ENCODE data around the gene CAMK2A. TPM values are rescaled to one million over a fixed set of nuclear protein-coding genes. Genes with fewer than 3 reads are reported as not detected.

Gene CAMK2A
- total RNA-seq, 2 experiments from 2014 or later: not detected

DNA sequence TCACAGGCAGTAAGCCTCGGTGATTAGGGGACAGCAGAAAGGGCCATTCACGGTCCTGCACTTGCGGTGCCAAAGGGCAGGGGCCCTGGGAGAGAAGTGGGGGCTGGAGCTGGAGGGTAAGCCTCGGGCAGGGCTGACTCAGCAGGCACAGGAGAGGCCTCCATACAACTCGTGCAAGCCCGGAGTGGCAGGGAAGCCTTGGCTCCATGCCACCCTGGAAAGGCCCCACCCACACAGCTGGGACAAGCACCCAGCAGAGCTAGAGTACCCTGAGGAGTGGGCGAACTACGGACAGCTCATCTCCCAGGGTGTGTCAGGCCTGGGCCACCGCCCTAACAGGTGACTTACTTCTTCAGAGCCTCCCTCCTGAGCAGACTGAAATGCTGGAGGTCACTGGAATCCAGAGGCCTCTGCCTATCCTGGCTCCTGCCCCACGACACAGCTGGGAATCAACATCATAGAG, 5.6 kb upstream of the CAMK2A start:
- POLR2A ChIA-PET: interaction anchor here (0.7 kb wide), 1 partner anchor 434 kb away, joined by 3 read pairs; no protein-coding TSS in a partner anchor

DNA sequence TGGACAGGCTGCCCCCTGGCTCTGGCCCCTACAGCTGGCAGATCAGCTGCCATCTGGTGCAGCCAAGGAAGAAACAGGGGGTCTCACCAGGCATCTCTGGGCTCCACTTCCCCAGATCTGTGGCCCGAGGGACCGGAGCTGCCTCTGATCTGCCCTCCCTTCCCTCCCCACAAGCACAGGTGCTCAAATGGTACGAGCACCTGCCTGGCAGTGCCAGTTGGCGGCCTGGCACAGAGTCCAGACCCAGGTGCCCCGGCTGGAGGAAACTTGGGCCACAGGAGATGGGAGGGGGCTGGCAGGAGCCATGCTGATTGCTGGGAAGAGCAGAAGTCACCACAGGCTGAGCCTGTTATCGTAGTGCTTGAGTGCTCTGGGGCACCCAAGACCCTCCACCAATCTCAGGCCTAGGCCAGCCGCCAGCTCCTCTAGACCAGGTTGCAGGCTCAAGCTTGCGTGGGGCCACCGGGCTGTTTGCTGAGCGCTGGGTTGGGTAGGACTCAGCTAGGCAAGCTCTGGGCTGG, 5.0 kb upstream of the CAMK2A start:
- H3K27me3 Mint-ChIP-seq: no peaks in the 10 kb centered on the region
- H3K9me3 Mint-ChIP-seq: no peaks in the 10 kb centered on the region
- no peak overlapping the region for H3K4me3 Mint-ChIP-seq
- intact Hi-C loops (cut with micrococcal nuclease): no loop called here
- no peak overlapping the region for H3K27ac Mint-ChIP-seq
- H3K4me1 Mint-ChIP-seq (ENCODE audit: low read depth): no peaks in the 10 kb centered on the region
- CTCF ChIA-PET: no interaction called here
- DNase-seq: no peak
- H3K36me3 Mint-ChIP-seq: no peaks in the 10 kb centered on the region
- POLR2A ChIA-PET: interaction anchor here (0.7 kb wide), 1 partner anchor 433 kb away, joined by 3 read pairs; no protein-coding TSS in a partner anchor

More for the DNA sequence above, 5.6 kb upstream of the CAMK2A start:
- Mint-ChIP-seq H3K9me3 (no peaks in the 10 kb centered on the region), H3K27ac (no peak overlapping the region), H3K27me3 (peaks cover 4% of the 10 kb centered on the region), H3K4me3 (no peak overlapping the region), H3K36me3 (no peaks in the 10 kb centered on the region), H3K4me1 (ENCODE audit: low read depth) (no peaks in the 10 kb centered on the region)
- peak; percentile 26 for DNase-seq
- CTCF ChIA-PET: no interaction called here
- intact Hi-C loops (cut with micrococcal nuclease): no loop called here

DNA sequence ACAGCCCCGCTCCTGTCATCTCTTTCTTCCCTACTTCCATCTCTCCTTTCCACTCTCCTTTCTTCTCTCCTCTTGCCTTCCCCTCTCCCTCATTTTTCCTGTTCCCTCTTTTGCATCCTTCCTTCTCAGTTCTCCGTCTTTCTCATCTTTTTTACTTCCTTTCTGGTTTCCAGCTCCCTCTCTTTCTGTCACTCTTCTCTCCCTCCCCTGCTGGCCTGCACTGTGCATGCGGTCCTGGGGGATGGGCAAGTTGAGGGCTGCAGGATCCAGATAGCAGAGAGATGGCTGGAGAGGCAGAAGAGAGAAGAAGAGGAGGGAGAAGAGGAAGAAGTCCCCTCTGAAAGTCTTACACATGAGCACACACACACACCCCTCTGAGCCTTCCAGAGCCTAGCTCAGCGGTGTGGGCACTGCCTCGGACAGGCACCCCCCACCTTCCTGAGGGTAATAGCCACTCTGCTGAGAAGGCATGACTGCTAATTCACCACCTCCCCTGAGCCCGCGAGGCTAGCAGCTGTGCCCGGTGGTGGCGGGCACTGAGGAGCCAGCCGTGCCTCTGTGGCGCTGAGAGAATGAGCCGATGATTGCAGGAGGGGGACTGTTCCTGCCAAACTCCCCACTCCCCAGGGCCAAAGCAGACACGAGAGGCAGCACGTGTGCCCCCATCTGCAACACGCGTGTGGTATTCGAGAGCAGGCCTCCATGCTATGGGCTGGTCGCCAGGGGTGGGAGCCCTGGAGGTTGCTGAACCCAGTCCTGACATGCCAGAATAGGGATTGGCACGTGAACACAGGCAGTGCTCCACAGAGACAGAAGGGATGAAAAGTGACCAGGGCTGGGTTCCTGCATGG, 3.7 kb upstream of the CAMK2A start:
- Mint-ChIP-seq H3K9me3 (no peaks in the 10 kb centered on the region), H3K27me3 (no peaks in the 10 kb centered on the region), H3K27ac (no peak overlapping the region), H3K4me3 (no peak overlapping the region), H3K4me1 (ENCODE audit: low read depth) (no peaks in the 10 kb centered on the region), H3K36me3 (no peaks in the 10 kb centered on the region)
- no peak for DNase-seq
- POLR2A ChIA-PET: no interaction called here
- CTCF ChIA-PET: no interaction called here
- intact Hi-C loops (cut with micrococcal nuclease): no loop called here

DNA sequence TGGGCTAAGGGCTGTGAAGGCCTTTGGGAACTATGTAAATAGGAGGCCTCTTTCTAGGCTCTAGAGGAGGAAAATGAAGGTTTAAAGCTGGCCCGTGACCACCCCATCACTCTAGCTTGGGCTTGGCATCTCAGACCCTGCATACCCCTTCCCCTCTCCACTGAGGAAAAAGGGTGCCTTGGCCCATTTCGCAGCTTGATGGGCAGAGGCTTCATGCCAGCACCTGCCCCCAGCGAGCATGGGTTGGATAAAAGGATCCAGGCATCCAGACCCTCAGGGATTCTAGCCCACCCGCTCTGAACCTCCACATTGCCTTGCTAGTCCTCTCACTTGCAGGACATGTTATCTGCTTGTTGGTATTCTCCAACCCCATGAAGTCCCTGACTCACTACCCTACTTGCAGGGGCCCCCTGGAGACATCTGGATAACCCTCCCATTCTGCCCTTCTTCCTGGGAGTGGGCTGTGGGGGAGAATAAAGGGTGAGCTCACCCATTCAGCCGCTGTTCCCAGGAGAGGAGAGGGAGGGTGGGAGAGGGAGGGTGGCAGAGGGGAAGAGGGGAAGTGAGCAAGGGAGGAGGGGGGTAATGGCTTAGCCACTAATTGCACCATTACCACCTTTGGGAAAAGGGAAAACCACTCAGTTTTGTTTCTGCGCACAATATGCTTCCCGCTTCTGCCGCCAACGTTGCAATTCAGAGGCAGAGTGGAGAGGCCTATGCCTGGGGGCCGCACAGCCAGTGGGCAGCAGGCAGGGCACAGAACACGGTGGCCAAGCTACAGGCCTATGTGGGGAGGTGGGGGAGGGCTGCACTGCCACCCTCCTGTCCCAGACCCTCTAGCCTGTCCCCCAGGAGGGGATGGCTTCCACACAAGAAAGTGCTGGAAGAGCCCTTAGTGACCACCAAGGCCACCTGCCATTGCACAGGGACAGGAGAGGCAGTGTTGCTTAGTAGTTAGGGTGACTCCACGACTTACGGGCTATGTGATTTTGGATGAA, 2.1 kb upstream of the CAMK2A start:
- intact Hi-C loops (cut with micrococcal nuclease): no loop called here
- ChIA-PET POLR2A (no interaction called here), CTCF (no interaction called here)
- H3K27ac Mint-ChIP-seq: no peak overlapping the region
- no peak overlapping the region for H3K4me3 Mint-ChIP-seq
- no peaks in the 10 kb centered on the region for H3K4me1 Mint-ChIP-seq (ENCODE audit: low read depth)
- no peaks in the 10 kb centered on the region for H3K9me3 Mint-ChIP-seq
- H3K36me3 Mint-ChIP-seq: no peaks in the 10 kb centered on the region
- no peak for DNase-seq
- no peaks in the 10 kb centered on the region for H3K27me3 Mint-ChIP-seq

- Mint-ChIP-seq H3K27me3 (no peaks in the 10 kb centered on the region), H3K36me3 (no peaks in the 10 kb centered on the region), H3K4me1 (ENCODE audit: low read depth) (no peaks in the 10 kb centered on the region), H3K9me3 (no peaks in the 10 kb centered on the region), H3K4me3 (no peak overlapping the region), H3K27ac (no peak overlapping the region)
- no peak for DNase-seq
- intact Hi-C loops (cut with micrococcal nuclease): no loop called here
- CTCF ChIA-PET: no interaction called here
- POLR2A ChIA-PET: no interaction called here
Measured at GRCh38 chr5:150288791-150289190, 782 bp downstream of the CAMK2A start.

DNA sequence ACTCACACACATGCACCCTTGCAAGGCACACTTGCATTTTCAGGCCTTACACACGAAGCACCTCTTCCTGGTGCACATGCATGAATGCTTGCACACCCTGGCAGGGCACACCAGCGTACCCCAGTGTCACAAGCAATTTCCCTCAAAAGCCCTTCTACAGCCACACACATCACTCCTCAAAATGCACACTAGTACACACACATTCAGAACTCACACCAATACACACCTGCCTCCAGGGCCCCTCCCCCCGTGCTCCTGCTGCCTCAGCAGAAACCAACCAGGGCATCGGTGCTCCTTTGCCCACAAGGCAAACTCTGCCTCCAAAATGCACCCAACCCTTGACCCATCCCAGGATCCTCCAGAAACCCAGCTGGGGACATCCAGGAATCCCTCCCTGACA, 1.2 kb downstream of the CAMK2A start:
- no peaks in the 10 kb centered on the region for H3K9me3 Mint-ChIP-seq
- intact Hi-C loops (cut with micrococcal nuclease): no loop called here
- no peaks in the 10 kb centered on the region for H3K36me3 Mint-ChIP-seq
- no peak overlapping the region for H3K27ac Mint-ChIP-seq
- H3K4me1 Mint-ChIP-seq (ENCODE audit: low read depth): no peaks in the 10 kb centered on the region
- no peak overlapping the region for H3K4me3 Mint-ChIP-seq
- DNase-seq: no peak
- ChIA-PET POLR2A (no interaction called here), CTCF (no interaction called here)
- H3K27me3 Mint-ChIP-seq: no peaks in the 10 kb centered on the region

DNA sequence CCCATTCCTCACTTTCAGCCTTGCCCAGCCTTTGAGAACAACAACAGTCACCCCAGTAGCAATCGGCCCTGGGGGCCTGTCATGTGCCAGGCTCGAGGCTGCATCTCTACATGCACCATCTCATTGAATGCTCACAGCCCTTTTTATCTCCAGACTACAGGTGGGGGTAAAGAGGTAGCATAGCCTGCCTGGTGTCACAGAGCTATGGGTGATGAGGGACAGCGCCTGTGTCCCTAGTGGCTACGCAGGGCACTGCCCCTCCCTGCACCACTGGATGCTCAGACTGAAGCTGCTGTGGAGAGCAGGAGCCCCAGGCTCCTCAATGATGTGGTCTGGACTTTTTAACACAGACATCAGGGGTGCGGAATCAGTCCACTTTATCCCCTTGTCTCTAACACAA, 2.8 kb downstream of the CAMK2A start:
- no peaks in the 10 kb centered on the region for H3K36me3 Mint-ChIP-seq
- intact Hi-C loops (cut with micrococcal nuclease): no loop called here
- ChIA-PET CTCF (no interaction called here), POLR2A (no interaction called here)
- H3K27me3 Mint-ChIP-seq: no peaks in the 10 kb centered on the region
- H3K4me1 Mint-ChIP-seq (ENCODE audit: low read depth): no peaks in the 10 kb centered on the region
- DNase-seq: no peak
- H3K27ac Mint-ChIP-seq: no peak overlapping the region
- H3K4me3 Mint-ChIP-seq: no peak overlapping the region
- no peaks in the 10 kb centered on the region for H3K9me3 Mint-ChIP-seq

- Mint-ChIP-seq H3K4me1 (ENCODE audit: low read depth) (no peaks in the 10 kb centered on the region), H3K27me3 (no peaks in the 10 kb centered on the region), H3K4me3 (no peak overlapping the region), H3K27ac (no peak overlapping the region), H3K9me3 (no peaks in the 10 kb centered on the region), H3K36me3 (no peaks in the 10 kb centered on the region)
- ChIA-PET CTCF (no interaction called here), POLR2A (no interaction called here)
- intact Hi-C loops (cut with micrococcal nuclease): no loop called here
- no peak for DNase-seq
Measured at GRCh38 chr5:150285114-150285513, 4.5 kb downstream of the CAMK2A start.

GRCh38 chr5:150284311-150284710, 5.3 kb downstream of the CAMK2A start:
- Mint-ChIP-seq H3K27me3 (peaks cover 3% of the 10 kb centered on the region), H3K9me3 (no peaks in the 10 kb centered on the region), H3K27ac (no peak overlapping the region), H3K36me3 (no peaks in the 10 kb centered on the region), H3K4me1 (ENCODE audit: low read depth) (no peaks in the 10 kb centered on the region), H3K4me3 (no peak overlapping the region)
- DNase-seq: no peak
- CTCF ChIA-PET: no interaction called here
- POLR2A ChIA-PET: no interaction called here
- intact Hi-C loops (cut with micrococcal nuclease): no loop called here

DNA sequence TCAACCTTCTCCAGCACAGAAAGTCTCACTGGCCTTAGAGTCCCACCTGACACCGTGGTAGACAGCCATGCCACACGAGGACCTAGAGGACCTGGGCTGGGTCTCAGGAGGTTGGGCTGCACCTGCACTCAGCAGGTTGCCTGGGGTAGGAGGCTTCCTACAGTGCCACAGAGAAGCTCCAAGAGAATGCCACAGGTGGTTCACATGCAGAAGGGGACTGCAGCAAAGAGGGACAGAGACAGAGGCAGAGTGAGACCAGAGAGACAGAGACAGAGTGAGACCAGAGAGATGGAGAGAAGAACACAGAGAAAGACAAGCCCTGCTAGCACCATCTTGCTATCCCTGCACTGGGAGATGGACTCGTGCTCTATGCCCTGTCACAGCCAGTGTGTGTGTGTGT, 5.7 kb downstream of the CAMK2A start:
- CTCF ChIA-PET: no interaction called here

DNA sequence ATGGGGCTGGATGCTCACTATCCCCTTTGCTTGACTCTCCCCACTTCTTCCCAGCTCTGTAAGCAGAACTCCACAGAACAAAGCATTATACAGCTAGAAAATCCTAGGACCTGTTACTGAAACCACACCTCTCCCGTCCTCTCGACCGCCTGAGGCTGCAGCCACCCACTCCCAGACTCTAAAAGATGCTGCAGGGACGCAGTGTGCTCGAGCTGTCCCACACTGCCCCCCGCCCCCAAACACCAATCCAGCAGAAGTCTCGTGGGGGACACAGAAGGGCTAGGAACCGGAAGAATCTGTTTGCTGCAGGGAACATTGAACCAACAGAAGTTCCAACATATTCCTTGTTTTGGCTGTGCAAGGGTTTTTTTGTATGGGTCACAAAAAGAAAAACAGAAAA, 7.6 kb downstream of the CAMK2A start:
- H3K4me1 Mint-ChIP-seq (ENCODE audit: low read depth): no peaks in the 10 kb centered on the region
- DNase-seq: no peak
- intact Hi-C loops (cut with micrococcal nuclease): no loop called here
- peaks cover 4% of the 10 kb centered on the region for H3K27me3 Mint-ChIP-seq
- H3K4me3 Mint-ChIP-seq: no peak overlapping the region
- ChIA-PET CTCF (no interaction called here), POLR2A (interaction anchor here (1.0 kb wide), 1 partner anchor 20 kb away, joined by 3 read pairs; no protein-coding TSS in a partner anchor)
- H3K36me3 Mint-ChIP-seq: no peaks in the 10 kb centered on the region
- H3K9me3 Mint-ChIP-seq: no peaks in the 10 kb centered on the region
- no peak overlapping the region for H3K27ac Mint-ChIP-seq

More for the DNA sequence above, 5.7 kb downstream of the CAMK2A start:
- Mint-ChIP-seq H3K4me3 (no peak overlapping the region), H3K4me1 (ENCODE audit: low read depth) (no peaks in the 10 kb centered on the region), H3K36me3 (no peaks in the 10 kb centered on the region), H3K27me3 (peaks cover 4% of the 10 kb centered on the region), H3K27ac (no peak overlapping the region), H3K9me3 (no peaks in the 10 kb centered on the region)
- intact Hi-C loops (cut with micrococcal nuclease): no loop called here
- POLR2A ChIA-PET: no interaction called here
- DNase-seq: no peak

DNA sequence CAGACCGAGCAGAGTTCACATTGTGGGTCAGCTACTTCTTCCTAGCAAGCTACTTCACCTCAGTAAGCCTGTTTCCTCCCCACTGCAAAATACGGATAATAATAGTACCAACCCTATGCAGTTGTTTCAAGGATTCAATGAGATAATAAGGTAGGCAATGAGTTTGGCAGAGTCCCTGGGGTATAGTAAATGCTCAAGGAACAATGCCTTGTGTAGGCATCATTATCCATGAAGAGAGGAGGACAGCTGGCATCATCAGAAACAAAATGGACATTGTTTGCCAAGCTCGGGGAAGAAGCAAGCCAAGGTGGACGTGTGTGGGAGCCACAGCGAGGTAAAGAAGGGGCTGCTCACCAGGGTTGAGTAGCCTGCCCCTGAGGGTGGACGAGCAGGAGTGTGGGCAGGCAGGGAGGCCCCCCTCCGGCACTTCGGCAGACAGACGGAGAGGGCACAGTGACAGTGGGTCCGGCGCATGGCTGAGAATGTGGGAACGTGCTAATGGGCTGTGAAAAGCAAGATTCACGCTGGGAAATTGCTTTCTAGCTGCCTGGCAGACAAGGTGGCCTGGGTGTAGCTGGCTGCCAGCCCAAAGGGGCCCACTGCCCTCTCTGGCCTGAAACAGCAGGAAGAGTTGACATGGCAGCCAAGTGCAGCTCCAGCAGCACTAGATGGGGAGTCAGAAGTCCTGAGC, 10.1 kb downstream of the CAMK2A start:
- H3K9me3 Mint-ChIP-seq: no peaks in the 10 kb centered on the region
- no peaks in the 10 kb centered on the region for H3K36me3 Mint-ChIP-seq
- H3K27me3 Mint-ChIP-seq: peaks cover 4% of the 10 kb centered on the region
- intact Hi-C loops (cut with micrococcal nuclease): loop anchor here (5.0 kb wide), 1 partner anchor 33 kb away; no protein-coding TSS in a partner anchor
- H3K4me1 Mint-ChIP-seq (ENCODE audit: low read depth): no peaks in the 10 kb centered on the region
- DNase-seq: no peak
- H3K27ac Mint-ChIP-seq: no peak overlapping the region
- H3K4me3 Mint-ChIP-seq: no peak overlapping the region
- CTCF ChIA-PET: no interaction called here
- POLR2A ChIA-PET: no interaction called here

Data from activated CD4-positive, alpha-beta memory T cell treated with anti-CD3 and anti-CD28 coated beads for 36 hours (primary cell).